OCI-LY7 (cell line): Measurements from ENCODE around the gene RRP1B. TPM values are rescaled to one million over a fixed set of nuclear protein-coding genes. Genes with fewer than 3 reads are reported as not detected.

Experiments
- BruUV-seq: library from RNA; stranded (reverse); fragments of 400-500 nt; replicated peaks from 2 replicates; lab custom pipeline; 2021; lab: Mats Ljungman, UMichigan
- CTCF ChIA-PET: fragments of 300-600 bp; sonication (Branson Sonifier 250); formaldehyde crosslinking; loops from one replicate; lab custom pipeline; 2022; ENCODE audit warnings: antibody characterized with exemption; ENCODE audit not compliant: unreplicated experiment; lab: Charles Lee
- POLR2A ChIA-PET: fragments of 300-600 bp; sonication (Branson Sonifier 250); formaldehyde crosslinking; loops from one replicate; lab custom pipeline; 2022; ENCODE audit warnings: antibody characterized with exemption; lab: Charles Lee
- DNase-seq: peaks from one replicate; pipeline ENCODE4 v3.0.0-alpha.2; 2015; ENCODE audit warnings: low spot score
- H2AFZ ChIP-seq: fragments of 200-600 bp; sonication (generic), shearing (Covaris generic); 2 replicates; pipeline ENCODE4 v1.6.1; 2014; ENCODE audit warnings: mild to moderate bottlenecking, antibody characterized with exemption, low read length, moderate library complexity
- H3K27ac ChIP-seq: fragments of 200-600 bp; sonication (generic); 2 replicates; pipeline ENCODE4 v1.5.1; 2014; ENCODE audit warnings: mixed run types, low read depth, mild to moderate bottlenecking, moderate library complexity, low read length, inconsistent platforms; ENCODE audit not compliant: poor library complexity, severe bottlenecking
- H3K36me3 ChIP-seq: fragments of 200-600 bp; sonication (generic); 2 replicates; pipeline ENCODE4 v1.6.1; 2014; ENCODE audit warnings: mild to moderate bottlenecking, antibody characterized with exemption, low read length, moderate library complexity, mixed read lengths; ENCODE audit not compliant: insufficient read depth
- H3K4me1 ChIP-seq: fragments of 200-600 bp; sonication (generic); 2 replicates; pipeline ENCODE4 v1.5.1; 2014; ENCODE audit warnings: mild to moderate bottlenecking, low read length; ENCODE audit not compliant: insufficient read depth, poor library complexity, severe bottlenecking
- H3K4me2 ChIP-seq: fragments of 200-600 bp; sonication (generic); 2 replicates; pipeline ENCODE4 v1.6.1; 2014; ENCODE audit warnings: mild to moderate bottlenecking, low read length
- H3K4me3 ChIP-seq: fragments of 200-600 bp; sonication (generic); 2 replicates; pipeline ENCODE4 v1.5.1; 2014; ENCODE audit warnings: mild to moderate bottlenecking, low read depth, low read length; ENCODE audit not compliant: poor library complexity, severe bottlenecking
- H3K79me2 ChIP-seq: fragments of 200-600 bp; sonication (generic); 2 replicates; pipeline ENCODE4 v1.6.1; 2016; ENCODE audit warnings: low read depth, mild to moderate bottlenecking, low read length, moderate library complexity, mixed read lengths; ENCODE audit not compliant: insufficient read depth
- H3K9me2 ChIP-seq: fragments of 200-600 bp; sonication (generic); 2 replicates; pipeline ENCODE4 v1.6.1; 2016; ENCODE audit warnings: mild to moderate bottlenecking, low read length, mixed read lengths; ENCODE audit not compliant: insufficient read depth
- H3K9me3 ChIP-seq: fragments of 200-600 bp; sonication (generic); 2 replicates; pipeline ENCODE4 v1.6.1; 2014; ENCODE audit warnings: mild to moderate bottlenecking, mixed run types, low read length, mixed read lengths
- H4K20me1 ChIP-seq: fragments of 200-600 bp; sonication (generic); 2 replicates; pipeline ENCODE4 v1.6.1; 2014; ENCODE audit warnings: mild to moderate bottlenecking, antibody characterized with exemption, low read length, moderate library complexity, mixed read lengths; ENCODE audit not compliant: insufficient read depth
- EZH2phosphoT487 ChIP-seq: fragments of 200-600 bp; sonication (generic); IDR thresholded peaks from 2 replicates; pipeline ENCODE4 v1.6.1; 2018; ENCODE audit warnings: low read depth, borderline replicate concordance, mild to moderate bottlenecking, mixed run types, antibody characterized with exemption, low read length, moderate library complexity, mixed read lengths
- intact Hi-C: fragments of 100-400 bp; cut with micrococcal nuclease; formaldehyde crosslinking; loops from one replicate; pipeline ENCODE4 v1.10.0; 2022; ENCODE audit not compliant: unreplicated experiment
- total RNA-seq, 2 experiments: library from RNA; depleted of rRNA in 1 of 2; stranded (reverse); fragments of >200 nt in 1 of 2; shearing (Covaris generic) in 1 of 2; gene quantifications; 2 replicates each; pipeline ENCODE4 v1.2.3, GENCODE V29; 2014 to 2022
- TF ChIP-seq, protein P1 (sequence below): fragments of 200-600 bp; sonication (generic); conservative IDR thresholded peaks from 2 replicates; pipeline ENCODE4 v1.5.1; 2014; ENCODE audit warnings: mild to moderate bottlenecking, antibody characterized with exemption, low read length, moderate library complexity, mixed read lengths

The RRP1B gene
- total RNA-seq, 2 experiments from 2014 or later, result 58.6 to 74.5 TPM

DNA sequence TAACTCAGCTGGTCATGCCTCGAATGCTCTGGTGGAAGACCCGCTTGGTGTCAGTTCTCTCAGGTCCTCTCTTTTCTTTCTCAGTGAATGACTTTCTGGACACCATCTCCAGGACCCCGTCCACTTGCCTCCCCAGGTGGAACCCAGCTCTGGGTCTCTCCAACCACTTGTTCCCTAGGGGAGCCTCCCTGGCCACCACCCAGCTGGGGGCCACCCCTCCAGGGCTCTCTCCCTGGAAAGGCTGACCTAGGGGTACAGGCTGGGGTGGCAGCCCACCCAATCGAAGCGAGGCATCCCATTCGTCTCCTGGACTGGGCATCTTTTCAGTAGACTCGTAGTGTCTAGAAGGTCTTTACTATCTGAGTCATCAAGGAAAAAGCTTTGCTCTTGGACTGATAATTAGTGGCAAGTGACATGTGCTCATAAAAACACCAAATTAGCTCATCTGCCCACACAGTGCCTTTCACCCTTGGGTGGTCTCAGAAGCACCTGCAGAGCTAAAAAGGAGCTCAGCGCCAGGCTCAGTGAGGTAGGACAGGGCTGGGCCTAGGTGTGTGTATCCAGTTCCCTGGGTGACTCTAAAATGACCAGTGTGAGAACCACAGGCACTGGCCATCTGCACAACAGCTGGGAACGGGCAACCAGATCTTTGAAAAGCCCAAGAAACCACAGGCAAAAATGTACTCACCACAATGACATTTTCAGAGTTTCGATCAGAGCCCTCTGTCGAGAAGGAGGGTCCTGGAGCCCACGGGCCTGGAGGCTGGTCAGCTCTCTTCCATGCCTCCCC, 57.2 kb downstream of the RRP1B start:
- Histone ChIP-seq H3K9me3 (no peaks in the 10 kb centered on the region), H3K79me2 (no peaks in the 10 kb centered on the region; the same call in 1 of the 2 replicates), H3K4me1 (peaks cover 44% of the 10 kb centered on the region), H3K9me2 (no peaks in the 10 kb centered on the region), H3K27ac (peak overlapping the region; percentile 9), H3K4me3 (peak overlapping the region; percentile 0), H3K36me3 (no peaks in the 10 kb centered on the region), H4K20me1 (peaks cover 9% of the 10 kb centered on the region; the same call in 1 of the 2 replicates), H2AFZ (no peak overlapping the region), H3K4me2 (peak overlapping the region; percentile 54)
- POLR2A ChIA-PET, result interaction anchor here (0.6 to 0.7 kb wide), 3 partner anchors 16 to 737 kb away, joined by 3 read pairs; no protein-coding TSS in a partner anchor
- no TSS peak for BruUV-seq
- CTCF ChIA-PET, result no interaction called here
- no peak for TF ChIP-seq EZH2phosphoT487
- TF ChIP-seq, protein P1, sequence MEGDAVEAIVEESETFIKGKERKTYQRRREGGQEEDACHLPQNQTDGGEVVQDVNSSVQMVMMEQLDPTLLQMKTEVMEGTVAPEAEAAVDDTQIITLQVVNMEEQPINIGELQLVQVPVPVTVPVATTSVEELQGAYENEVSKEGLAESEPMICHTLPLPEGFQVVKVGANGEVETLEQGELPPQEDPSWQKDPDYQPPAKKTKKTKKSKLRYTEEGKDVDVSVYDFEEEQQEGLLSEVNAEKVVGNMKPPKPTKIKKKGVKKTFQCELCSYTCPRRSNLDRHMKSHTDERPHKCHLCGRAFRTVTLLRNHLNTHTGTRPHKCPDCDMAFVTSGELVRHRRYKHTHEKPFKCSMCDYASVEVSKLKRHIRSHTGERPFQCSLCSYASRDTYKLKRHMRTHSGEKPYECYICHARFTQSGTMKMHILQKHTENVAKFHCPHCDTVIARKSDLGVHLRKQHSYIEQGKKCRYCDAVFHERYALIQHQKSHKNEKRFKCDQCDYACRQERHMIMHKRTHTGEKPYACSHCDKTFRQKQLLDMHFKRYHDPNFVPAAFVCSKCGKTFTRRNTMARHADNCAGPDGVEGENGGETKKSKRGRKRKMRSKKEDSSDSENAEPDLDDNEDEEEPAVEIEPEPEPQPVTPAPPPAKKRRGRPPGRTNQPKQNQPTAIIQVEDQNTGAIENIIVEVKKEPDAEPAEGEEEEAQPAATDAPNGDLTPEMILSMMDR, result no peak
- intact Hi-C loops, result loop anchor here (5.0 to 10.0 kb wide), 3 partner anchors 54 to 392 kb away; partner anchors contain the start of gene CSTB
- DNase-seq, result peak; percentile 86

DNA sequence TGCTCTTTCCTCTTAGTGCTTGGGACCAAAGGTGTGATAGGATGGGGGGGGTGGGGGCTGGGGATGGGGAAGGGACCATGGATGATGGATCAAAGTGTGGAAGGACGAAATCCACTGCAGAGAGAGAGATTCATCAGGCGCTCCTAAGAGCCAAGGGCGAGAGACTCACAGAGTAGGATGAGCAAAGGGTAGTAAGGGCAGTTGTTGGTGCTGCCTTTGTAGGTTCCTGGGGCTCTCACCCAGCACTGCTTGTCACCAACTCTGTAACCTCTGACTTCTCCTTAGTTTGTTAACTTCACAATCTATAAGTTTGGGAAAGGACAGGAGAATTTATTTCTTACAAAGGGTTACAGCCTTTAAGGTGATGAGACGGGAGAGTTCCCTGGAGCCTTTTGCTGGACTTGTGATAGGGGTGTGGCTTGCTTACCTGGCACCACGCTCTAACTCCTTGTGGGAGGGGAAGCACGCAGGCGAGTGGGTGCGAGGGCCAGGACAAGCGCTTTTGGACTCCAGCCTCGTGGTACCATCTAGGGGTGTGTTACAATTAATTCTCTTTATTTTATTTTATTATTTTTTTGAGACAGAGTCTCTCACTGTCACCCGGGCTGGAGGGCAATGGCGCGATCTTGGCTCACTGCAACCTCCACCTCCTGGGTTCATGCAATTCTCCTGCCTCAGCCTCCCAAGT, 58.0 kb downstream of the RRP1B start:
- TF ChIP-seq, protein P1, result no peak
- TF ChIP-seq EZH2phosphoT487, result no peak
- Histone ChIP-seq H3K4me3 (no peak overlapping the region), H3K9me3 (no peaks in the 10 kb centered on the region), H3K79me2 (no peaks in the 10 kb centered on the region; the same call in 1 of the 2 replicates), H3K36me3 (no peaks in the 10 kb centered on the region), H3K9me2 (no peaks in the 10 kb centered on the region), H3K4me2 (peak overlapping the region; percentile 54), H3K4me1 (peaks cover 52% of the 10 kb centered on the region), H2AFZ (no peak overlapping the region), H3K27ac (peak overlapping the region; percentile 9), H4K20me1 (peaks cover 11% of the 10 kb centered on the region; the same call in 1 of the 2 replicates)
- intact Hi-C loops, result loop anchor here (5.0 to 10.0 kb wide), 3 partner anchors 55 to 393 kb away; partner anchors contain the start of gene CSTB
- DNase-seq, result peak; percentile 34
- POLR2A ChIA-PET, result interaction anchor here (0.6 kb wide), 2 partner anchors 17 to 520 kb away, joined by 3 read pairs; no protein-coding TSS in a partner anchor
- no TSS peak for BruUV-seq
- CTCF ChIA-PET, result no interaction called here
